NCI-H1417 treated with DMSO at 0.1 percent for 48 hours (cell line): Measurements from ENCODE around the gene ARID3B.

Experiments used
- DNase-seq: peaks from one replicate; lab custom pipeline; 2025; lab: John Stamatoyannopoulos, UW

ARID3B gene

GRCh38 chr15:74642734-74643664 lies 102.0 kb downstream of the ARID3B start:
- no peak for DNase-seq

GRCh38 chr15:74643665-74644204 lies 102.7 kb downstream of the ARID3B start:
- no peak for DNase-seq

GRCh38 chr15:74646480-74646879 lies 105.5 kb downstream of the ARID3B start:
- DNase-seq, result no peak
